Liver (tissue), 3 donors: Measurements from ENCODE around the gene OGT.

Experiments
- SP1 ChIP-seq: IDR thresholded peaks from 2 replicates; pipeline ENCODE4 v1.6.1; 2018; ENCODE audit warnings: antibody characterized with exemption, mild to moderate bottlenecking
- TF ChIP-seq, protein P1 (sequence below): fragments of 150-350 bp; IDR thresholded peaks from 2 replicates; pipeline ENCODE4 v1.5.1; 2017; ENCODE audit warnings: improper control_type of control experiment, low read depth, low read length; ENCODE audit not compliant: missing input control
- donor health status: healthy.
- donor health status: healthy.

DNA sequence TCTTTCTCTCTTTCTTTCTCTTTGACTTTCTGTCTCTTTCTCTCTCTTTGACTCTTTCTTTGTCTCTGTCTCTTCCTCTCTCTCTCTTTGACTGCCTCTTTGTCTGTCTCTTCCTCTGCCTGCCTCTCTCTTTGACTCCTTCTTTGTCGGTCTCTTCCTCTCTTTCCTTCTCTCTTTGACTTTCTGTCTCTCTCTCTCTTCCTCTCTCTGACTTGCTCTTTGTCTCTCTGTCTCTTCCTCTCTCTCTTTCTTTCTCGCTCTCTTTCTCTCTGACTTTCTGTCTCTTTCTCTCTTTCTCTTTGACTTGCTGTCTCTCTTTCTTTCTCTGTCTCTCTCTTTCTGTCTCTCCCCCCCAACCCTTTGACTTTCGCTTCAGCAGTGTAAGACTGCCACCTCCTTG, 36.4 kb upstream of the OGT start:
- TF ChIP-seq, protein P1, sequence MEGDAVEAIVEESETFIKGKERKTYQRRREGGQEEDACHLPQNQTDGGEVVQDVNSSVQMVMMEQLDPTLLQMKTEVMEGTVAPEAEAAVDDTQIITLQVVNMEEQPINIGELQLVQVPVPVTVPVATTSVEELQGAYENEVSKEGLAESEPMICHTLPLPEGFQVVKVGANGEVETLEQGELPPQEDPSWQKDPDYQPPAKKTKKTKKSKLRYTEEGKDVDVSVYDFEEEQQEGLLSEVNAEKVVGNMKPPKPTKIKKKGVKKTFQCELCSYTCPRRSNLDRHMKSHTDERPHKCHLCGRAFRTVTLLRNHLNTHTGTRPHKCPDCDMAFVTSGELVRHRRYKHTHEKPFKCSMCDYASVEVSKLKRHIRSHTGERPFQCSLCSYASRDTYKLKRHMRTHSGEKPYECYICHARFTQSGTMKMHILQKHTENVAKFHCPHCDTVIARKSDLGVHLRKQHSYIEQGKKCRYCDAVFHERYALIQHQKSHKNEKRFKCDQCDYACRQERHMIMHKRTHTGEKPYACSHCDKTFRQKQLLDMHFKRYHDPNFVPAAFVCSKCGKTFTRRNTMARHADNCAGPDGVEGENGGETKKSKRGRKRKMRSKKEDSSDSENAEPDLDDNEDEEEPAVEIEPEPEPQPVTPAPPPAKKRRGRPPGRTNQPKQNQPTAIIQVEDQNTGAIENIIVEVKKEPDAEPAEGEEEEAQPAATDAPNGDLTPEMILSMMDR = no peak
- TF ChIP-seq SP1 = no peak
